HG03457 (cell line): ENCODE data around the gene HBS1L.

Experiments used
- ATAC-seq: cut with Tn5 transposase; IDR thresholded peaks from one replicate; pipeline ENCODE4 v1.9.1; 2021; ENCODE audit warnings: moderate number of reproducible peaks; ENCODE audit not compliant: unreplicated experiment

Gene HBS1L

DNA sequence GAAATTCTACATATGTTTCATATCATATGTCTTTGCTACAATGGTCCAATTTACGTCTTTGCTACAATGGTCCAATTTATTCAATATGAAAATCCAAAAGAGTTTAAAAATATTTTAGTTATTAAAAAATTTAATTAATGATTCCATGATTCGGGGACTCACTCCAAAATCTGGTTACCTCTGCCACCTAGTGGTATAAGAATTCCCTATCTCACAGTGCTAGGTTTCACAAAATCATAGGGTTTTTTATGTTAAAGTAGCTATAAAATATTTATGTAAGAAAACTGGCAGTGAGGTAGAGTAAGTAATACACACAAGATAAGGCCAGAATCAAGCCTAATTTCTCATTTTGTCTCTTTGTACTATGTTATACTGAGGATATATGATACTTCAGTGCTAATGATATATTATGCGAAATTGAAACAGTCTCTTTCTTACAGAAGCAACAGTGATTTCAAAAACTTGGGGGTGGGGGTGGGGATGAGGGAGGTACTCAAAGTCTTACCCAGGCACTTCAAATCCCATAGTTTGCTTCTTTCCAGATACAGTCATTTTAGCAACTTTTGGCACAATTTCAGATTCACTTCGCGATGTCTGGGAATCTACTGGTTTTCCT is 52.3 kb downstream of the HBS1L start:
- no peak for ATAC-seq

DNA sequence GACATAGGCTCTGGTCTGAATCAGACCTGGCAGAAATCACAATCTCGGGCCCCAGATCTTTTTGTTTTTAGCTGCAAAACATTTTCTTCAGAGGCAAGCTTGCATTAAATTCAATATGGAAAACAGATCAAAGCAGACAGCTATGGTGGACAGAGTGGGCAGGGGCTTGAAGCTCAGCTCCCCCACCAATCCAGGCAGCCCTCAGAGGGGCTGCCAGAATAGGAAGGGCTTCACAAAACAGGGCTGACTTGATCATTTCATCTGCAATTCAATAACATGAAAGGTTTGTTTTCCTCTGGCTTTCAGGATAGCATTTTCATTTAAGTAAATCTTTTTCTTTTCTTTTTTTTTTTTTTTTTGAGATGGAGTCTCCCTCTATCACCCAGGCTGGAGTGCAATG is 55.5 kb downstream of the HBS1L start:
- ATAC-seq = no peak

DNA sequence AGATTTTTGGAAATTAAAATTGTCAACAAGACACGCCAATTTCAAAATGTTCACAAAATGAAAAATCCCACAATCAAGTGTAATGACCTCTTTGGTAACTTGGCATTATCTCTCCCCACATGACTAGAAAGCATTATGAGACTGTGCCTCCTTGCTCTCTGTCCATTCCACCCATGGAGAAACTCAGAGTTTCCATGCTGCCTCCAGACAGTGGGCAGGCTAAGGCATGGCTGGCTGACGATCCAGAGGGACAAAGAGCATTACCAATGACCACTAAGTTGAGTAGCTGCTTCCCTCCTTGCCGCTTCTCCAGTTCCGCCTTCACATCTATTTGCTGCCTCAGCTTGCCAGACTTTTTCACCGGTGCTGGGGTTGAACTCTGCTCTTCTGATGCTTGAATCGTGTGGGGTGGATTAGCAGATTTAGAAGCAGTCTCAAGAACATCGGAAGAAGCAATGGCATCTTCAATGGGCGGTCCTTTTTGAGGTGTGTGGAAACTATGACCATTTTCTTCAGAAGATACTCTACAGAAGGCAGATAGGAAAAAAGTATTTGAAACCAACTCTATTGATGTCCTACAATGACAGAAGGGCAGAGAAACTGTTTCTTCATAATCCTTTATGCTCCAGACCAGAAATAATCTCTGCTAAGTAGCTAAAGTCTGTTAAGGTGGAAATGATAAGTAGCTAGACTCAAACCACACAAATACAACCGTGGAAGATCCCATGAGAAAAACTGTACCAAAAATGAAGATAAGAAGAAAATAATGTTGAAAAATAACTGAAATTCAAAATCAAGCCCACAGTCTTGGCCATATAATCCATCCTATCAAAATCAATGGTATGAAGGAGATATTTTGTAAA is 57.3 kb downstream of the HBS1L start:
- no peak for ATAC-seq

DNA sequence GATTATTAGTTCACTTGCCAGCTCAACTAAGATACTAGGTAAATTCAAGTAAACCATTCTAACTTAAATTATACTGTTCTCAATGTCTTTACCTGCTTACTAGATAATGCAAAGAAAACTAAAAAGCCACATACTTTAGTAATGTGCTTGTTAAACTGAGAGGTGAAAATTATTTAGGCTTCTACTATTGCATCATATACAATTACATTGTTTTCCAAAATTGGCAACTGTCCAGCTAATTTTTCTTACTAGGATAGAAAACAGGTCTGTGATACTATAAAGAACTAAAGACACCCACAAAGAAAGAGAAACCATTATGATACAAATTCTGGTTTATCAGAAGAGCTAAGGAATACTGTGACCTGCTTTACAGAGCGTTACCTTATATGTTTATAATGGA is 59.1 kb downstream of the HBS1L start:
- ATAC-seq = no peak

DNA sequence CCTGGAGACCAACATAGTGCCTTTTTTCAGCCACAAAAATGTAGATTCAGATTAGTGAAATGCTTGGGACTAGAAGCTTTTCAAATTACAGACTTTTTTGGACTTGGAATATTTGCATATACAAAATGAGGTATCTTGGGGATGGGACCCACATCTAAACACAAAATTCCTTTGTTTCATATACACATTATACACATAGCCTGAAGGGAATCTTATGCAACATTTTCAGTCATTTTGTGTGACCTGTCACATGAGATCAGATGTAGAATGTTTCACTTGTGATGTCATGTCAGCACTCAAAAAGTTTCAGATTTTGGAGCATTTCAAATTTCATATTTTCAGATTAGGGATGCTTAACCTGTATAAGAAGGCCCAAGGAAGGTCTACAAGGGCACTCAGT is 60.2 kb downstream of the HBS1L start:
- ATAC-seq = no peak

DNA sequence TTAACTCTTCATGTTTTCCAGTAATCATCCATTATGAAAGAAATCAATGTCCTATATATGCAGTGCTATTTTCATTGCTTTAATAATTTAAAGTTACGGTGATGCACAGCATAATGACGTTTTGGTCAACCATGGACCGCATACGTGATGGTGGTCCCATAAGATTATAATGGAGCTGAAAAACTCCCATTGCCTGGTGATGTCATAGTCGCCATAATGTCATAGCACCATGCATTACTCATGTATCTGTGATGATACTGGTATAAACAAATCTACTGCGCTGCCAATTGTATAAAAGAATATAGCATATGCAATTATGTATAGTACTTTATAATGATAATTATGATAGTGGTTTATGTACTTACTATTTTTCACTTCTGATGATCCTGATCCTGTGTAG is 62.5 kb downstream of the HBS1L start:
- no peak for ATAC-seq

DNA sequence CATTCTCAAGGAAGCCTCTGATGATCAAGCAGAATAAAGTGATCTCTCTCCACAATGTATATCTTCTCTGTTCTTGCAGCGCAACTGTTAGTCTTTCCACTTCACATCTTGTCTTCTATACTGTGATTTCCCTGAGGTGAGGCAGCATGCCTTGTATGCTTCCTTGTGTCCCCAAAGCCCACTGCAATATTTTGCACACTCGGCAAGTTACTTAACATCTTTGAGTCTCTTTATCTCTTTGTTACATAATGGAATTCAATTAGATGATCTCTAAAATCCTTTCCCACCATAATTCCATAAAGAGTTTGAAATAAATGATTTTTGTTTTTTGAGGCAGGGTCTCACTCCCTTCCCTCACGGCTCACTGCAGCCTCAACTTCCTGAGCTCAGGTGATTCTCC is 64.4 kb downstream of the HBS1L start:
- ATAC-seq = no peak

DNA sequence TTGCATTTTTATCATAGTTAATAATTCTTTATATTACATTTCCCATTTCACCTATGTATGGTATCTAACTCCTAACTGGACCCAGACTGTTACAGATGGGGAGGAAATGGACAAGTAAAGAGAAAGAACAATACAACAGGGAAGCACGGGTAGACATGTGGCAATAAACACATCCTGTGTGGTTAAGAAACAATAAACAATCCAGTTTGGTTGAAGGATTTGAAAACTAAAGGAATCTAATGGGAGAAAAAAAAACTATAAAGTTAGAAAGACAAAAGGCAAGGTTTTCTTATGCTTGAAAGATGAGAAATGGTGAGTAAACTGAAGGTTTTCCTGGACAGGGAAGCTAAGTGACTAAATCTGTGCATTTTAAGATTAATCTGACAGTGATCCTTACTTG is 69.8 kb downstream of the HBS1L start:
- ATAC-seq = no peak

DNA sequence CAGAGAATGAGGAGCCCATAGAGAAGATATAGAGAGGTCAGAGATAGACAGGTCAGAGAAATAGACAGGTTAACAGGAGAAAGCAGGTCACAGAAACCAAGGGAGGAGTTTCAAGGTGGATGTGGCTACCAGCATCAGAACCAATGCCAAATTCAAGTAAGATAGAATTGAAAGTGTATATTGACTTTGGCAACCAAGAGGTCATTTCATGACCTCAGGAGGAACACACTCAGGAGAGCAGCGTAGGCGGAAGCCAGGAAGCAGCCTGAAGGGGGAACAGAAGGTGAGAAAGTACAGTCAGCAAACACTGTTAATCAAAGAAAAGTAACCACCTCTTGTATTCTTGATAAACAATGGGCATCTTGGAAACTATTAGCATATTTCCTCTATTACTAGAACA is 70.8 kb downstream of the HBS1L start:
- no peak for ATAC-seq

DNA sequence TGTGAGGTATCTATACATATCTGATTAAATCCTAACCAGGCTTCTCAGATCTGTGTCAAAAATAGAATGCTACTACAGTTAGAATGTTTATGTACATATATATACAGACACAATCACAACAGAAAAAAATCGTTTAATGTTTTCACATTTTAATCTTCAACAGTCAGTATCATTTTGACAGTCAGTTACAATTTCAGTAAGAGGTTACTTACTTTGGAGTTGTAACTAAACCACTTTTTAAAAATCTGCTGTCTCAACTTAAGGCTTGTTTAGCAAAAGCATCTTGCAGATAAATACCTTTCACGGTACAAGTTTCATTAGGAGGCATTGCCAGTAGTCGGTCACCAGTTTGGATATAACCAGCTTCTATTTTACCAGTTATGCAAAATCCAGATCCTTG is 72.5 kb downstream of the HBS1L start:
- no peak for ATAC-seq

DNA sequence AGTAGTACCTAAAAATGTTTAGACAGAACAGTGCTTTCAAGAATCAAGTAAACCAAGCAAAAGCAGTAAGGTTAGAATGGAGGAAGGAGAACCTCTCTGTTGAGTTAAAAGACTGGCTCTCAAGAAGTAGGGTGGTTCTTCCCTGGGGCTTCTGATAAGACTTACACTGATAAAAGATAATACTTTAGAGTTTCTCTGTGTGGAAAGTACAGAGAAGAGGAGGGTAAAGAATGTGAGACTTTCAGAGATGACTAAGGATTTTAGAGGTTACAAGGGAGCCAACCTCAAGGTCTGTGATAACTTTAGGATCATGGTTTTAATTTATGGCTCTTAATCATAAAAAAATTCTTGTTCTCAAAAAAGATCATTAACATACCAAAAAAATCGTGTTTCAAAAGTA is 73.8 kb downstream of the HBS1L start:
- ATAC-seq = no peak

DNA sequence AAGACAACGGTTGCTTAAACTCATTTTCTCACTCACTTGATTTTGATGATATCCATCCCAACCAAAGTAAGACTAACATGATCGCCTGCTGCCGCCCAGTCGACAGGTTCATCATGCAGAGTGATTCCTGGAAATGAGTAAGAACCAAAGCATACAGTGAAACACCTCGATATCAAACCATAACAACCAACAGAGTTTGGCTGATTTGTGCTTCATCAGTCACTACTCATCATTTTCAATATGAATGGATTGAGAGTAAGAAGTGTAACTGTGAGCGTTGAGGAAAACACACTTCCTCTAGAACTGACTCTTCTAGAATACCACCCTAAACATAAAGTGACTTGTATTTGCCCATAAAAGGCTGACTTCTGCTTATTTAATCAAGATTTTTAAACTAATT is 75.5 kb downstream of the HBS1L start:
- ATAC-seq = peak; percentile 67

DNA sequence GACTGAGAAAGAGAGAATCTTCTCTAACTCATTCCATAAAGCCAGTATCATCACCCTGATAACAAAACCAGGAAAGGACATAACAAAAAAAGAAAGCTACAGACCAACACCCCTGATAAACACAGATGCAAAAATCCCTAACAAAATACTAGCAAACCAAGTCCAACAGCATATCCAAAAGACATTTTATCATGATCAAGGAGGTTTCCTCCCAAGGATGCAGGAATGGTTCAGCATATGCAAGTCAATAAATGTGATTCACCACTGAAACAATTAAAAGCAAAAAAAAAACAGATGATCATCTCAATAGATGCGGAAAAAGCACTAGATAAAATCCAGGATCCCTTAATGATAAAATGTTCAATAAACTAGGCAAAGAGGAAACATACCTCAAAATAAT is 80.3 kb downstream of the HBS1L start:
- no peak for ATAC-seq

DNA sequence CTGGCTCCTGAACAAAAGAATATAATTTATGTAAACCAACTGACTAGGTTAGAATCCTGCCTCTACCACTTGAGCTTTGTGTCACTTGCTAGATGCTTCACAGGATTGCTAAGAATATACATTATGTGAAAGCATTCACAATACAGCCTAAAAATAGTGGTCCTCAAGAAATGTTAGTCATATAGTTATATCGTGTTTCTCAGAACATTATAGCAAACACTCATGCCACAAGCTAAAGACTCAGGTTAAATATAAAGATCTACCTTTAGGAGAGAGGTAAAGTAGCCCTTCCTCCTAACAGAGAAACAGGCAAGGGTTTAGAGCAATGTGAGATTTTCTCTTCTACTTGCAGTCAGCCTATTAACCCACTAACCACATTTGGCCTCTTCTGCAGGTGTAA is 86.9 kb downstream of the HBS1L start:
- ATAC-seq = no peak

DNA sequence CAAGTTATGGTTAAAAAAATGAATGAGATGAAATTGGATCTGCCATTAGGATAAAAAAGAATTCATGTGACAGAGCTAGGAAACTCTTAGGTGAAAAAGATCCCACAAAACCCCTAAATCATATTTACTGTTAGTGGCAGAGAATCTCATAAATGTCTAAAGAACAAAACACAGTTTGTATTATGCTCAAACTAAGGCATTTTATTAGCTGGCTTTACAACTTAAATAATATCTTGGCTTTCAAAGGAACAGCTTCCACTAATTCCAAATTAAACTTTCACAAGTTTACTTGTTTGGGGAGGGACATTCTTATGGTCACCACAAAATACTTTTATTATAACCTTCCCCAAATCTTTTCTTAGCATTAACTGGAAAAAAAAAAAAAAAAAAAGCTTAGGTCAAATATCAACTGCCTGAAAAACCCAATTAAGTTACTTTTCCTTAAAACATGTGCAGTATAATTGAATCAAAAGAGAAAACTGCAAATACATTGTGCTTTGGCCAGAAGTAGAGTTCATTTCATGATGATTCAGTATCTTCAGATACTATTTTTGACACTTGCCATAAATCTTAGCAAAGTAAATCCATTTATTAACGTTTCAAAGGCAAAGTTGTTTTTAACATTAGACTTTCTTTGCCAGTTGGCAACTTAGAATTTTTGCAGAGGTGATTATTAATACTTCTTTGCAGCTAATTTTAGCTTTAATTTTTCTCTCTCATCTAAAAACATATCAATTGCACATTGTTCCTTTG is 90.0 kb downstream of the HBS1L start:
- no peak for ATAC-seq

DNA sequence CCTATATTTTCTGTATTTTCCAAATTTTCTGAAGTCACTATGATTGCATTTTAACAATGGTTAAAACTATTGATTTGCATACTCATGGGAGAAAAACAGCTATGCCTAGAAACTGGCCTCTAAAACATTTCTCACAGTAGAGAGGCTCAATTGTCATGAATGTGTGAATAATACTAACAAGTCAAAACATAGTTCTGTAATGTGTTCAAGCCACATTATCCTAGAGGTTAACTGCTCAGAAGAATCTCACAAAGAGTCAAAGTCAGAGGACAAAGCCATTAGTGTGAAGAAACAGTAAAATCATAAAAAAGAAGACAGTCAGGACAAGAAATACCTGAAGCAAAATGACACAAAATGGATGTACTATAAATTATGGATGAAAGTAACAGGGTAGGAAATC is 92.2 kb downstream of the HBS1L start:
- ATAC-seq = no peak

DNA sequence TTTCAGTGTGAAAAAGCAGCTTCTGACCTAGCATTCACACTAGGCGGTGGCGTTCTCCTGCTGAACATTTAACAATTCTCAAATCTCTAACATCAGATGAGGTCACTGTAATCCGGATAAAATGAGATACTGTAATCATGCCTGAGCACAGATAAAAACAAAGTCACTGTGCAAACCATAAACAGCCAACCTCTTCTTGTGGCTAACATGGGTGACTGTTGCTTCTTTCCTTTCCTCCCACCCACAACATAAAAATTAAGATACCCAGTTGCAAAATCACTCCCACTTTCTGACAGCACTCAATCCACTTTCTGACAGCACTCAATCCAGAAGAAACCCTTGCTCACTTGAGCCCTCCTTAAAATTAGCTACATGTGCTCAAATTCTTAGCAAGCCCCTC is 93.3 kb downstream of the HBS1L start:
- no peak for ATAC-seq

DNA sequence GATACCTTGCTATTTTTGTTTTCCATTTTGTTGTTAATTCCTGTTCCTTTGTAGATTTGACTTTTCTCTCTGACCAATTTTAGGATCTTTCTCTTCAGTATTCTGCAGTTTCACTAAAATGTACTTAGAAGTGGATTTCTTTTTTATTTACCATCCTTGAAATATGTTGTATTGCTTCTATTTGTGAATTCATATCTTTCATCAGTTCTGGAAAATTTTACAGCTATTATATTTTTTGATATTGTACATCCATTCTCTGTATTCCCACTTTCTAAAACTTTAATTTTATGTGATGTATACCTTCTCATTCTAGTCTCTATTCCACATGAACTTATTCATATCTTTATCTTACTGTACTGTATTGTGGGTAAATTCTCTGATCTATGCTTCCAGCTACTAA is 95.0 kb downstream of the HBS1L start:
- ATAC-seq = no peak

DNA sequence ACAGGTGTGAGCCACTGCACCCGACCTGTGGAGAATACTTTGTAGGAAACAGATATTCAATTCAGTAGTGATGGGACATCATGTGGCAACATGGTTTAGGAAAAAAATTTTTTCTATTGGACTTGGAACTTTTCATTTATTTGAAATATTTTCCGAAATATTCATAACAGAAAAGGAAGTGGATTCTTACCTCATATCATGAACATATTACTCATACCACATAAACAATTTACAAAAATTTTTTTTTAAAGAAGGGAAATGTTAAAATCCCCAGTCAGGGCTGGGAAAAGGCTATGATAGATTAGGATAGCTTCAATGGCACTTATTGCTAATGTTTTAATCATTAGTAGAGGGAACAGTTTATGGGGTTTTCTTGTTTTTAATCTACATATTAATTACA is 97.9 kb downstream of the HBS1L start:
- ATAC-seq = no peak

DNA sequence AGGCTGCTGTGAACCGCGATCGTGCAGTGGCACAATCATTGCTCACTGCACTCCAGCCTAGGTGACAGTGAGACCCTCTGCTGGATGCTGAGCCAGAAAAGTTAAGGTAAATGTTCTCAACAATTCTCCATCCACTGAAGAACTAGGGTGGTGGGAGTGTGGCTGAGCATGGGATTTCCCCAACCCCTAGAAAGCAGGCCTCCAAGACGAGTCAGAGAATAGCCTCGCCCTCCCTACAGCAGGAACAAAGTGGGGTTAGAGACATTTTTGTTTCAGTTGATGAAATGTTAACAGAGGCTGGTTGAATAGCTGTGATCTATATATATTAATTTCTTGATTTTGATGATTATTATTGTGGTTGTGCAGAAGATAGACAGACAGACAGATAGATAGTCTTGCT is 98.6 kb downstream of the HBS1L start:
- ATAC-seq = no peak

DNA sequence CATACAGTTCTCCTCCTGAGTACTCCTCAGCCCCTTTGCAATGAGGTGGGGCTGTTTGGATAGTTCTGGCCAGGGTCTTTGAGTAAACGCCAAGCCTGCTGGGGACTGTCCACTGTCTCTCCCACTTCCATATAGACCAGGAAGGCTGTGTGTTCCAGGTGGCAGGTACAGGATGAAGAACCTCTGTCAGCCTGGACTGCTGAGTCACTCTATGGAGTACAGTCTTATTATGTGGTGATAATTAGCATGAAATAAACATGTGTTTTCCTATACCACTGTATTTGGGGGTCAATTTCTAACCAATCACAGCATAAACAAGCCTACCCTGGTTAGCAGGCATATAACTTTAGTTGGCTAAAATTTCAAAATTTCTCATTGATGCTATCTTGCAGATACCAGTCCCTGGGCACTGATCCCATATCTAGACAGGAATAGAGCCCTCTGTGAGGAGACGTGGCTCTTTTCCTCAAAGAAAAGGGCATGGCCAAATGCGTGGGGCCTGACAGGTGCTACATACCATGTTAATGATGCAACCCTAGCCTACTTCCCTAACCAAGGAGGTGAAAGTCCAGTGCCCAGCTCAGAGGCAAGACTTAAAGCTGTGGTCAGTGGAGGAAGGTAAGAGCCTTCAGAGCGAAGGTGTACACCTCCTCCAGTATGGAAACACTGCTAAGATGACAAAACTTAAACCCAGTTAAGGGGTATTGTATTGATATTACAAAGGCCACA is 100.2 kb downstream of the HBS1L start:
- ATAC-seq = no peak
